Measurements from ENCODE around the gene RAB27A. TPM values are rescaled to one million over a fixed set of nuclear protein-coding genes. Genes with fewer than 3 reads are reported as not detected.

The RAB27A gene
- total and polyA plus RNA-seq, 2 experiments from 2014 or later = 3.2 to 5.8 TPM

DNA sequence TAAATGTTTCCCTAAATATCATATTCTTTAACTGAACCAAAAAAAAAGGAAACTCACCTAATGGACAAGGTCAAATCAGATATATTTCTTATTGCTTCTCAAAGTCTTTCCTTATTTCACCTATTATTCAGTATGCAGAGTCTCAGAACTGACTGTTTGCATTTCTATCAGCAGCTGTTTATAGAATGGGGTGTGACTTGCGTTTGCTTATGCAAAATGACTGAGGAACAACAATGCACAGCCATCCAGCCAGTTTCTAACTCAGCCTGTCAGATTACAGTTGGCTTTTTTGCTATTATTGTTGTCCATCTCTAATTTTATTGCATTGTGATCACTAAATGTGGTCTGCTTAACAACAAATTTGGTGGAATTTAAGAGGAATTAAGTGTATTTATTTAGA is 40.7 kb downstream of the RAB27A start:
- no peak overlapping the region for H3K4me3 ChIP-seq
- H3K9me3 Mint-ChIP-seq = no peaks in the 10 kb centered on the region
- H3F3A ChIP-seq (replicated peaks; ENCODE audit: low read depth) = no peaks in the 10 kb centered on the region
- peaks cover 1% of the 10 kb centered on the region for H3K27me3 Mint-ChIP-seq (ENCODE audit: insufficient read depth, low read depth, poor library complexity)
- no peak overlapping the region for H3K27ac Mint-ChIP-seq
- ATAC-seq = no peak
- 0 out of 2 replicates have a peak overlapping the region, but pooled peaks have one; percentile 37 for H3K4me2 ChIP-seq
- H2AFZ ChIP-seq = no peak overlapping the region
- no peaks in the 10 kb centered on the region for H3K36me3 ChIP-seq (ENCODE audit: insufficient read depth)
- H3K4me1 Mint-ChIP-seq = peaks cover 4% of the 10 kb centered on the region; the same call in 2 of the 3 replicates
- H3K27ac ChIP-seq (ENCODE audit: low read depth) = no peak overlapping the region
- no peaks in the 10 kb centered on the region for H4K20me1 ChIP-seq (replicated peaks; ENCODE audit: insufficient read depth)
- DNase-seq (ENCODE audit: low spot score) = no peak
- TF ChIP-seq, protein P1, sequence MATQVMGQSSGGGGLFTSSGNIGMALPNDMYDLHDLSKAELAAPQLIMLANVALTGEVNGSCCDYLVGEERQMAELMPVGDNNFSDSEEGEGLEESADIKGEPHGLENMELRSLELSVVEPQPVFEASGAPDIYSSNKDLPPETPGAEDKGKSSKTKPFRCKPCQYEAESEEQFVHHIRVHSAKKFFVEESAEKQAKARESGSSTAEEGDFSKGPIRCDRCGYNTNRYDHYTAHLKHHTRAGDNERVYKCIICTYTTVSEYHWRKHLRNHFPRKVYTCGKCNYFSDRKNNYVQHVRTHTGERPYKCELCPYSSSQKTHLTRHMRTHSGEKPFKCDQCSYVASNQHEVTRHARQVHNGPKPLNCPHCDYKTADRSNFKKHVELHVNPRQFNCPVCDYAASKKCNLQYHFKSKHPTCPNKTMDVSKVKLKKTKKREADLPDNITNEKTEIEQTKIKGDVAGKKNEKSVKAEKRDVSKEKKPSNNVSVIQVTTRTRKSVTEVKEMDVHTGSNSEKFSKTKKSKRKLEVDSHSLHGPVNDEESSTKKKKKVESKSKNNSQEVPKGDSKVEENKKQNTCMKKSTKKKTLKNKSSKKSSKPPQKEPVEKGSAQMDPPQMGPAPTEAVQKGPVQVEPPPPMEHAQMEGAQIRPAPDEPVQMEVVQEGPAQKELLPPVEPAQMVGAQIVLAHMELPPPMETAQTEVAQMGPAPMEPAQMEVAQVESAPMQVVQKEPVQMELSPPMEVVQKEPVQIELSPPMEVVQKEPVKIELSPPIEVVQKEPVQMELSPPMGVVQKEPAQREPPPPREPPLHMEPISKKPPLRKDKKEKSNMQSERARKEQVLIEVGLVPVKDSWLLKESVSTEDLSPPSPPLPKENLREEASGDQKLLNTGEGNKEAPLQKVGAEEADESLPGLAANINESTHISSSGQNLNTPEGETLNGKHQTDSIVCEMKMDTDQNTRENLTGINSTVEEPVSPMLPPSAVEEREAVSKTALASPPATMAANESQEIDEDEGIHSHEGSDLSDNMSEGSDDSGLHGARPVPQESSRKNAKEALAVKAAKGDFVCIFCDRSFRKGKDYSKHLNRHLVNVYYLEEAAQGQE (IDR thresholded peaks at IDR 0.05; ENCODE audit: unreplicated experiment) = no peak
- no peak for TF ChIP-seq JUNB (IDR thresholded peaks at IDR 0.05; ENCODE audit: unreplicated experiment)
- no peak for TF ChIP-seq POLR2AphosphoS5 (IDR thresholded peaks at IDR 0.05; ENCODE audit: low read depth)
- TF ChIP-seq STAT1 (IDR thresholded peaks at IDR 0.05; ENCODE audit: unreplicated experiment) = no peak
- TF ChIP-seq, protein P2, sequence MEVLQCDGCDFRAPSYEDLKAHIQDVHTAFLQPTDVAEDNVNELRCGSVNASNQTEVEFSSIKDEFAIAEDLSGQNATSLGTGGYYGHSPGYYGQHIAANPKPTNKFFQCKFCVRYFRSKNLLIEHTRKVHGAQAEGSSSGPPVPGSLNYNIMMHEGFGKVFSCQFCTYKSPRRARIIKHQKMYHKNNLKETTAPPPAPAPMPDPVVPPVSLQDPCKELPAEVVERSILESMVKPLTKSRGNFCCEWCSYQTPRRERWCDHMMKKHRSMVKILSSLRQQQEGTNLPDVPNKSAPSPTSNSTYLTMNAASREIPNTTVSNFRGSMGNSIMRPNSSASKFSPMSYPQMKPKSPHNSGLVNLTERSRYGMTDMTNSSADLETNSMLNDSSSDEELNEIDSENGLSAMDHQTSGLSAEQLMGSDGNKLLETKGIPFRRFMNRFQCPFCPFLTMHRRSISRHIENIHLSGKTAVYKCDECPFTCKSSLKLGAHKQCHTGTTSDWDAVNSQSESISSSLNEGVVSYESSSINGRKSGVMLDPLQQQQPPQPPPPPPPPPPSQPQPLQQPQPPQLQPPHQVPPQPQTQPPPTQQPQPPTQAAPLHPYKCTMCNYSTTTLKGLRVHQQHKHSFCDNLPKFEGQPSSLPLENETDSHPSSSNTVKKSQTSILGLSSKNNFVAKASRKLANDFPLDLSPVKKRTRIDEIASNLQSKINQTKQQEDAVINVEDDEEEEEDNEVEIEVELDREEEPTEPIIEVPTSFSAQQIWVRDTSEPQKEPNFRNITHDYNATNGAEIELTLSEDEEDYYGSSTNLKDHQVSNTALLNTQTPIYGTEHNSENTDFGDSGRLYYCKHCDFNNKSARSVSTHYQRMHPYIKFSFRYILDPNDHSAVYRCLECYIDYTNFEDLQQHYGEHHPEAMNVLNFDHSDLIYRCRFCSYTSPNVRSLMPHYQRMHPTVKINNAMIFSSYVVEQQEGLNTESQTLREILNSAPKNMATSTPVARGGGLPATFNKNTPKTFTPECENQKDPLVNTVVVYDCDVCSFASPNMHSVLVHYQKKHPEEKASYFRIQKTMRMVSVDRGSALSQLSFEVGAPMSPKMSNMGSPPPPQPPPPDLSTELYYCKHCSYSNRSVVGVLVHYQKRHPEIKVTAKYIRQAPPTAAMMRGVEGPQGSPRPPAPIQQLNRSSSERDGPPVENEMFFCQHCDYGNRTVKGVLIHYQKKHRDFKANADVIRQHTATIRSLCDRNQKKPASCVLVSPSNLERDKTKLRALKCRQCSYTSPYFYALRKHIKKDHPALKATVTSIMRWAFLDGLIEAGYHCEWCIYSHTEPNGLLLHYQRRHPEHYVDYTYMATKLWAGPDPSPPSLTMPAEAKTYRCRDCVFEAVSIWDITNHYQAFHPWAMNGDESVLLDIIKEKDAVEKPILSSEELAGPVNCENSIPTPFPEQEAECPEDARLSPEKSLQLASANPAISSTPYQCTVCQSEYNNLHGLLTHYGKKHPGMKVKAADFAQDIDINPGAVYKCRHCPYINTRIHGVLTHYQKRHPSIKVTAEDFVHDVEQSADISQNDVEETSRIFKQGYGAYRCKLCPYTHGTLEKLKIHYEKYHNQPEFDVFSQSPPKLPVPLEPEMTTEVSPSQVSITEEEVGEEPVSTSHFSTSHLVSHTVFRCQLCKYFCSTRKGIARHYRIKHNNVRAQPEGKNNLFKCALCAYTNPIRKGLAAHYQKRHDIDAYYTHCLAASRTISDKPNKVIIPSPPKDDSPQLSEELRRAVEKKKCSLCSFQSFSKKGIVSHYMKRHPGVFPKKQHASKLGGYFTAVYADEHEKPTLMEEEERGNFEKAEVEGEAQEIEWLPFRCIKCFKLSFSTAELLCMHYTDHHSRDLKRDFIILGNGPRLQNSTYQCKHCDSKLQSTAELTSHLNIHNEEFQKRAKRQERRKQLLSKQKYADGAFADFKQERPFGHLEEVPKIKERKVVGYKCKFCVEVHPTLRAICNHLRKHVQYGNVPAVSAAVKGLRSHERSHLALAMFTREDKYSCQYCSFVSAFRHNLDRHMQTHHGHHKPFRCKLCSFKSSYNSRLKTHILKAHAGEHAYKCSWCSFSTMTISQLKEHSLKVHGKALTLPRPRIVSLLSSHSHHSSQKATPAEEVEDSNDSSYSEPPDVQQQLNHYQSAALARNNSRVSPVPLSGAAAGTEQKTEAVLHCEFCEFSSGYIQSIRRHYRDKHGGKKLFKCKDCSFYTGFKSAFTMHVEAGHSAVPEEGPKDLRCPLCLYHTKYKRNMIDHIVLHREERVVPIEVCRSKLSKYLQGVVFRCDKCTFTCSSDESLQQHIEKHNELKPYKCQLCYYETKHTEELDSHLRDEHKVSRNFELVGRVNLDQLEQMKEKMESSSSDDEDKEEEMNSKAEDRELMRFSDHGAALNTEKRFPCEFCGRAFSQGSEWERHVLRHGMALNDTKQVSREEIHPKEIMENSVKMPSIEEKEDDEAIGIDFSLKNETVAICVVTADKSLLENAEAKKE (CRISPR knock-in tag; IDR thresholded peaks at IDR 0.05) = no peak
- TF ChIP-seq, protein P3, sequence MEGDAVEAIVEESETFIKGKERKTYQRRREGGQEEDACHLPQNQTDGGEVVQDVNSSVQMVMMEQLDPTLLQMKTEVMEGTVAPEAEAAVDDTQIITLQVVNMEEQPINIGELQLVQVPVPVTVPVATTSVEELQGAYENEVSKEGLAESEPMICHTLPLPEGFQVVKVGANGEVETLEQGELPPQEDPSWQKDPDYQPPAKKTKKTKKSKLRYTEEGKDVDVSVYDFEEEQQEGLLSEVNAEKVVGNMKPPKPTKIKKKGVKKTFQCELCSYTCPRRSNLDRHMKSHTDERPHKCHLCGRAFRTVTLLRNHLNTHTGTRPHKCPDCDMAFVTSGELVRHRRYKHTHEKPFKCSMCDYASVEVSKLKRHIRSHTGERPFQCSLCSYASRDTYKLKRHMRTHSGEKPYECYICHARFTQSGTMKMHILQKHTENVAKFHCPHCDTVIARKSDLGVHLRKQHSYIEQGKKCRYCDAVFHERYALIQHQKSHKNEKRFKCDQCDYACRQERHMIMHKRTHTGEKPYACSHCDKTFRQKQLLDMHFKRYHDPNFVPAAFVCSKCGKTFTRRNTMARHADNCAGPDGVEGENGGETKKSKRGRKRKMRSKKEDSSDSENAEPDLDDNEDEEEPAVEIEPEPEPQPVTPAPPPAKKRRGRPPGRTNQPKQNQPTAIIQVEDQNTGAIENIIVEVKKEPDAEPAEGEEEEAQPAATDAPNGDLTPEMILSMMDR (conservative IDR thresholded peaks at IDR 0.05; ENCODE audit: low read depth in 2 of 2) = no peak
- no peak for TF ChIP-seq NANOG (IDR thresholded peaks at IDR 0.05; ENCODE audit: borderline replicate concordance)
- TF ChIP-seq CREB1 (CRISPR knock-in tag; IDR thresholded peaks at IDR 0.05; ENCODE audit: low read depth) = no peak
- TF ChIP-seq EZH2phosphoT487 (IDR thresholded peaks at IDR 0.05; ENCODE audit: unreplicated experiment) = no peak
- TF ChIP-seq EZH2 (IDR thresholded peaks at IDR 0.05; ENCODE audit: low read depth, unreplicated experiment) = no peak
- no peak for TF ChIP-seq ZNF331 (CRISPR knock-in tag; IDR thresholded peaks at IDR 0.05; ENCODE audit: low read depth)
- TF ChIP-seq ZNF114 (CRISPR knock-in tag; IDR thresholded peaks at IDR 0.05) = no peak
- H3K79me2 ChIP-seq (replicated peaks; ENCODE audit: insufficient read depth) = no peaks in the 10 kb centered on the region
- no peaks in the 10 kb centered on the region for H3K9me2 ChIP-seq (ENCODE audit: insufficient read depth)
- H3K36me3 Mint-ChIP-seq (ENCODE audit: low read depth) = no peaks in the 10 kb centered on the region
- no peaks in the 10 kb centered on the region for H3K27me3 ChIP-seq (ENCODE audit: insufficient read depth)
- H3K4me3 Mint-ChIP-seq = no peak overlapping the region
- H3K4me1 ChIP-seq (ENCODE audit: insufficient read depth) = peaks cover 5% of the 10 kb centered on the region
